Stimulated activated CD4-positive, alpha-beta T cell treated with anti-CD3 and anti-CD28 coated beads, Interleukin-15, amount 100 ng/mL, for 48 hours (primary cell): ENCODE data around the gene KRT17.

Experiments used
- DNase-seq, 2 donors: peaks; one replicate each; pipeline ENCODE4 v3.0.0-alpha.2; 2020; ENCODE audit warnings: low read depth in 2 of 2

The KRT17 gene

GRCh38 chr17:41575336-41575735, 49.0 kb downstream of the KRT17 start:
- DNase-seq: no peak

GRCh38 chr17:41571561-41572434, 52.6 kb downstream of the KRT17 start, which contains the start of gene KRT9:
Gene KRT9 (minus strand): TSS chr17:41572059. CDS start chr17:41571992, 67 bp downstream.
- DNase-seq: no peak
